ENCODE measurements around the gene ZNF784. TPM values are rescaled to one million over a fixed set of nuclear protein-coding genes. Genes with fewer than 3 reads are reported as not detected.

ZNF784 gene
- total and polyA plus RNA-seq, 2 of the 8 experiments (the other 6 are each of a cell fraction or from before 2014, with no cell fraction given): 6.5 to 8.0 TPM

GRCh38 chr19:55660991-55661390 lies 36.6 kb upstream of the ZNF784 start (continued):
- TF ChIP-seq MAX (IDR thresholded peaks at IDR 0.05): no peak
- no peak for TF ChIP-seq NANOG (IDR thresholded peaks at IDR 0.05; ENCODE audit: insufficient read depth, low read depth, low read length, poor library complexity, severe bottlenecking)
- TF ChIP-seq HDAC6 (IDR thresholded peaks at IDR 0.05; ENCODE audit: low read depth, low read length): no peak
- no peak for TF ChIP-seq ATF3 (IDR thresholded peaks at IDR 0.05; ENCODE audit: insufficient read depth, low read depth, low read length)
- no peak for TF ChIP-seq RFX5 (IDR thresholded peaks at IDR 0.05; ENCODE audit: borderline replicate concordance, low read depth, low read length)
- no peak for TF ChIP-seq CTBP2 (IDR thresholded peaks at IDR 0.05; ENCODE audit: borderline replicate concordance, insufficient read depth, insufficient read length, low read length)
